Measurements from ENCODE around the gene HSF4. TPM values are rescaled to one million over a fixed set of nuclear protein-coding genes. Genes with fewer than 3 reads are reported as not detected.

HSF4 gene, protein sequence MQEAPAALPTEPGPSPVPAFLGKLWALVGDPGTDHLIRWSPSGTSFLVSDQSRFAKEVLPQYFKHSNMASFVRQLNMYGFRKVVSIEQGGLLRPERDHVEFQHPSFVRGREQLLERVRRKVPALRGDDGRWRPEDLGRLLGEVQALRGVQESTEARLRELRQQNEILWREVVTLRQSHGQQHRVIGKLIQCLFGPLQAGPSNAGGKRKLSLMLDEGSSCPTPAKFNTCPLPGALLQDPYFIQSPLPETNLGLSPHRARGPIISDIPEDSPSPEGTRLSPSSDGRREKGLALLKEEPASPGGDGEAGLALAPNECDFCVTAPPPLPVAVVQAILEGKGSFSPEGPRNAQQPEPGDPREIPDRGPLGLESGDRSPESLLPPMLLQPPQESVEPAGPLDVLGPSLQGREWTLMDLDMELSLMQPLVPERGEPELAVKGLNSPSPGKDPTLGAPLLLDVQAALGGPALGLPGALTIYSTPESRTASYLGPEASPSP
- total RNA-seq: 9.8 and 16.9 TPM in 2 replicates

DNA sequence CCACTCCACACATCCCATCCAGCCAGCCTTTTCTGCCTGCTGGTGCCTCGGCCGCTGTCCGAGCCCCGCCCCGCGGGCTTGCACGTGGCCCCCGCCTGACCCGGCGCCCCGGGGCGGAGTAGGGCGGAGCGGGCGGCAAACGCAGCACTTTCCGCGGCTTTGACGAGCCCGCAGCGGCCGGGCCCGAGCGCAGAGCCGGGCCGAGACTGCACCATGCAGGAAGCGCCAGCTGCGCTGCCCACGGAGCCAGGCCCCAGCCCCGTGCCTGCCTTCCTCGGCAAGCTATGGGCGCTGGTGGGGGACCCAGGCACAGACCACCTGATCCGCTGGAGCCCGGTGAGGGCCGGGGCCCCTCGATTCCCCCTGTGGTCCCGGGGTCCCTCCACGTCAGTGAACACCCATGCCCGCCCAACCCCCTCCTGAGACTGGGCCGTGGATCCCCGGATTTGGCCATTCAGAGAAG is at the start of gene HSF4:
Gene HSF4, plus strand, starts transcription at position 147 of the 463 bp plus-strand sequence. Its CDS starts 67 bp downstream, at position 214.

GRCh38 chr16:67150833-67151396 is 13.6 kb upstream of the HSF4 start, which contains the start of gene B3GNT9:
TSS of gene B3GNT9 (minus strand) at chr16:67150998. CDS start at chr16:67150485, 513 bp downstream.

DNA sequence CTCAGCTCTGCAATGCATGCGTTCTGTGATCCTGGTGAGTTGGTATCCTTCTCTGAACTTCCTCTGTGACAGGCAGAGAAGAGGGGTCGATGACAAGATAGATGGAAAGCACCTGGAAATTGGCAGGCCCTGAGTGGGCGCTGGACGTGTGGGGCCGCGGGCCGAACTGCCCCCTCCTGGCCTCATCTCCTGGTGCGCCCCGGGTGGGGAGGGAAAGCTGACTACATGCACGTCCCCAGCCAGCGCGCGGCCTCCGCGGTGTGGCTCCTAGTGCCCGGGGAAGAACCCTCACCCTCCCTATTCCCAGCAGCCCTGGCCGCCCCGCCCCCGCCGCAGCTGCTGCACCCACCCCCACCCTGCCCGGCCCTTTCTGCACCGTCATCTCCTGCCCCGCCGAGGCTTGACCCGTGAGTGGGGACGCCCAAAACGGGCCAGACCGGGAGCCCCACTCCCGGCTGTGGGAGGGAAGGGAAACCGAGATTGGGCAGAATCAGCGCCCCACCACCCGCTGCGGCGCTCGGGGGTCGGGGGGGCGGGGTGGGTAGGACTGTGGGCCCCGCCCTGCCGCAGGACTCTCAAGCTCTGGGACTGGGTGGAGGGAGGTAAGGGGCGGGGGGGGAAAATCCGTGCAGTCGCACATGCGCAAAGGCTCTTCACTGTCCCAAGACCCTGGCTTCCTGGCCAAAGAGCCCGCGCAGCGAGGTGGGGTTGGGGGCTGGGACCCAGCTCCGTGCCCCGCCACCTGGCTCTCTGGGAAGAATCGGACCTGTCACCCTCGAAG is 5.8 kb downstream of the HSF4 start, which contains the start of gene NOL3:
Gene NOL3, plus strand, starts transcription at position 371 of the 781 bp plus-strand sequence.

GRCh38 chr16:67183627-67184452 is 19.3 kb downstream of the HSF4 start, which contains the start of gene MATCAP1:
TSS of gene MATCAP1 (minus strand) at chr16:67183963. CDS start at chr16:67180610, 3,353 bp downstream.

GRCh38 chr16:67190041-67190440 is 25.5 kb downstream of the HSF4 start, which contains the start of gene EXOC3L1:
TSS of gene EXOC3L1 (minus strand) at chr16:67190136. CDS start at chr16:67189676, 460 bp downstream.

GRCh38 chr16:67191995-67192681 is 27.6 kb downstream of the HSF4 start, which contains the start of gene E2F4:
TSS of gene E2F4 (plus strand) at chr16:67192155. CDS start at chr16:67192228, 73 bp downstream.

DNA sequence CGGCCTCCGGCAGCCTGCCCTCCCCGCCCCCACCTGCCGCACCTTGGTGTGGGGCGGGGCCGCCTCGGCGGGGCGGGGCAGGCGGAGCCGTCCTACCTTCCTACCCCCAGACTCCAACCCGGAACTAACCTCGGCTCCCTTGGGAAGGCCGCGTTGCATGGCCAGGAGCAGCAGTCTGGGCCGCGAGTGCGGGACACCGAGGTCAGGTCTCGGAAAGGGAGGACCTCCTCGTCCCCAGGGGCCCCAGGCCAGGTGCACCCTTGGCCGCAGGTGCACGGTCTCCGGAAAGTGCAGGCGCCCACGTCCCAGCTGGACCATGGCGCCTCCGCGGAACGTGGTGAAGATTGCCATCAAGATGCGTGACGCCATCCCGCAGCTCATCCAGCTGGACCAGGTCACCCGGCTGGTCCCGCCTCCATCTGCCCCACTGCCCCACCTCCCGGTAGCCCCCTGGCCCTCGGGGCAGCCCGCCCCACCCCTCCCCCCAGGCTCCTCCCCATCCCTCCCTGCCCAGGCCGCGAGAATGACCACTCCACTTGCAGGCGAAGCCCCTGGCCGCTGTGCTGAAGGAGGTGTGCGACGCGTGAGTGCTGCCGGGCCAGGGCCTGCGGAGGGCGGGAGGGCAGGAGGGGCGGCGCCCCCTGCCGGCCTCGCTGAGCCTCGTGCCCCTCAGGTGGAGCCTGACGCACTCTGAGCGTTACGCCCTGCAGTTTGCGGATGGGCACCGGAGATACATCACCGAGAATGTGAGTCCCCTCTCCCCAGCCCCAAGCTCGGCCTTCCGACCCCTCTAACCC is 34.7 kb downstream of the HSF4 start, which contains the start of gene ELMO3:
Gene ELMO3, plus strand, starts transcription at position 121 of the 797 bp plus-strand sequence. Its CDS starts 196 bp downstream, at position 317.

Other genes with a start within 250 kb of the HSF4 start
- gene CDH16, start 245.9 kb upstream of the HSF4 start, total RNA-seq: not detected in 2 replicates
- 0.58 and 1.1 TPM in 2 replicates for gene RRAD, start 239.2 kb upstream of the HSF4 start, total RNA-seq
- gene CIAO2B, start 230.3 kb upstream of the HSF4 start, total RNA-seq: 71.4 and 88.2 TPM in 2 replicates
- 23.2 and 30.4 TPM in 2 replicates for gene CES2, start 229.2 kb upstream of the HSF4 start, total RNA-seq
- gene CES3, start 203.5 kb upstream of the HSF4 start, total RNA-seq: not detected in 2 replicates
- 1.2 and 3.0 TPM in 2 replicates for gene CES4A, start 176.2 kb upstream of the HSF4 start, total RNA-seq
- 31.9 and 39.8 TPM in 2 replicates for gene CBFB, start 135.6 kb upstream of the HSF4 start, total RNA-seq
- 14.2 and 39.7 TPM in 2 replicates for gene PHAF1, start 54.8 kb upstream of the HSF4 start, total RNA-seq
- gene B3GNT9, start 13.7 kb upstream of the HSF4 start, total RNA-seq: 56.6 and 62.5 TPM in 2 replicates
- gene TRADD, start 4.8 kb upstream of the HSF4 start, total RNA-seq: 20.4 and 32.7 TPM in 2 replicates
- gene FBXL8, start 4.8 kb upstream of the HSF4 start, total RNA-seq: 20.0 and 37.8 TPM in 2 replicates
- 18.1 and 26.1 TPM in 2 replicates for gene NOL3, start 5.8 kb downstream of the HSF4 start, total RNA-seq
- 9.5 and 18.7 TPM in 2 replicates for gene MATCAP1, start 19.2 kb downstream of the HSF4 start, total RNA-seq
- 0.12 and 1.9 TPM in 2 replicates for gene EXOC3L1, start 25.4 kb downstream of the HSF4 start, total RNA-seq
- gene E2F4, start 27.4 kb downstream of the HSF4 start, total RNA-seq: 62.1 and 72.0 TPM in 2 replicates
- 0.34 and 0.58 TPM in 2 replicates for gene ELMO3, start 34.4 kb downstream of the HSF4 start, total RNA-seq
- gene TMEM208, start 62.4 kb downstream of the HSF4 start, total RNA-seq: 33.2 and 34.3 TPM in 2 replicates
- gene FHOD1, start 82.7 kb downstream of the HSF4 start, total RNA-seq: 26.6 and 26.9 TPM in 2 replicates
- 0.58 and 0.60 TPM in 2 replicates for gene SLC9A5, start 84.2 kb downstream of the HSF4 start, total RNA-seq
- gene PLEKHG4, start 114.8 kb downstream of the HSF4 start, total RNA-seq: 6.6 and 8.6 TPM in 2 replicates
- 0.12 TPM in 1 of 2 replicates, not detected in the other for gene KCTD19, start 162.0 kb downstream of the HSF4 start, total RNA-seq
- gene LRRC36, start 162.1 kb downstream of the HSF4 start, total RNA-seq: not detected in 2 replicates
- not detected in 2 replicates for gene TPPP3, start 228.8 kb downstream of the HSF4 start, total RNA-seq

Data from pericardium fibroblast (primary cell).